Fibroblast of lung (primary cell): ENCODE data around the gene GALNT2.

Experiments used
- EZH2 ChIP-seq: IDR thresholded peaks from 2 replicates; pipeline ENCODE4 v1.5.1; 2012; ENCODE audit warnings: low read length, control low read depth, mild to moderate bottlenecking; ENCODE audit errors: missing control alignments
- TF ChIP-seq, protein P1 (sequence below), 2 donors: IDR thresholded peaks in 1 of 2; conservative IDR thresholded peaks in 1 of 2; 1 replicate in 1 of 2; 2 replicates in 1 of 2; pipeline ENCODE4 v1.5.1; 2011 to 2012; ENCODE audit warnings: low read length in 2 of 2, control low read depth in 1 of 2, inconsistent platforms in 1 of 2, low read depth in 1 of 2, mild to moderate bottlenecking in 1 of 2

DNA sequence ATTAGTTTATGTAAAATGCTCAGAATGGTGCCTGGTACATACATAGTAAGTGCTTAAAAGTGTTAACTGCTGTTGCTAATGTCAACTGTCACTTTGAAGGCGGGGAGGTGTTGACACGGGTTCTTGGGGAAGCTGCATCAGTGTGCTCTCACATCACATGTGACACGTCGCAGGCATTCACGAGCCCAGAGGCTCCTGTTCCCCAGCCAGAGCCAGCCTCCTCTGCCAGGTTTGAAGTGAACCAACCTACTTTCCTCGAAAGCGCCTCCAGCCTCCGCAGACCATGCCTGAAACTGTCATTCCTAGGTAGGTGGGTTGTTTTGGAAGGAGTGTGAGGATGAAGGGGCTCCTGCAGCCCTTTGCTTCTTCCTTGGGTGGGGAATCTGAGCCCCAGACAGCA lies 13.8 kb downstream of the GALNT2 start:
- no peak for TF ChIP-seq EZH2
- TF ChIP-seq, protein P1, sequence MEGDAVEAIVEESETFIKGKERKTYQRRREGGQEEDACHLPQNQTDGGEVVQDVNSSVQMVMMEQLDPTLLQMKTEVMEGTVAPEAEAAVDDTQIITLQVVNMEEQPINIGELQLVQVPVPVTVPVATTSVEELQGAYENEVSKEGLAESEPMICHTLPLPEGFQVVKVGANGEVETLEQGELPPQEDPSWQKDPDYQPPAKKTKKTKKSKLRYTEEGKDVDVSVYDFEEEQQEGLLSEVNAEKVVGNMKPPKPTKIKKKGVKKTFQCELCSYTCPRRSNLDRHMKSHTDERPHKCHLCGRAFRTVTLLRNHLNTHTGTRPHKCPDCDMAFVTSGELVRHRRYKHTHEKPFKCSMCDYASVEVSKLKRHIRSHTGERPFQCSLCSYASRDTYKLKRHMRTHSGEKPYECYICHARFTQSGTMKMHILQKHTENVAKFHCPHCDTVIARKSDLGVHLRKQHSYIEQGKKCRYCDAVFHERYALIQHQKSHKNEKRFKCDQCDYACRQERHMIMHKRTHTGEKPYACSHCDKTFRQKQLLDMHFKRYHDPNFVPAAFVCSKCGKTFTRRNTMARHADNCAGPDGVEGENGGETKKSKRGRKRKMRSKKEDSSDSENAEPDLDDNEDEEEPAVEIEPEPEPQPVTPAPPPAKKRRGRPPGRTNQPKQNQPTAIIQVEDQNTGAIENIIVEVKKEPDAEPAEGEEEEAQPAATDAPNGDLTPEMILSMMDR (conservative IDR thresholded peaks at IDR 0.05 in 1 of 2, IDR thresholded peaks at IDR 0.05 in 1 of 2; ENCODE audit: low read depth in 1 of 2, low read length in 2 of 2): no peak
